NCI-H187 treated with DMSO at 0.1 percent for 48 hours (cell line): Measurements from ENCODE around the gene GADD45G.
A peak's percentile ranks its signal among the peaks of the same experiment; 100 is the strongest.

Experiments used
- DNase-seq: peaks from one replicate; lab custom pipeline; 2025; lab: John Stamatoyannopoulos, UW

GADD45G gene

DNA sequence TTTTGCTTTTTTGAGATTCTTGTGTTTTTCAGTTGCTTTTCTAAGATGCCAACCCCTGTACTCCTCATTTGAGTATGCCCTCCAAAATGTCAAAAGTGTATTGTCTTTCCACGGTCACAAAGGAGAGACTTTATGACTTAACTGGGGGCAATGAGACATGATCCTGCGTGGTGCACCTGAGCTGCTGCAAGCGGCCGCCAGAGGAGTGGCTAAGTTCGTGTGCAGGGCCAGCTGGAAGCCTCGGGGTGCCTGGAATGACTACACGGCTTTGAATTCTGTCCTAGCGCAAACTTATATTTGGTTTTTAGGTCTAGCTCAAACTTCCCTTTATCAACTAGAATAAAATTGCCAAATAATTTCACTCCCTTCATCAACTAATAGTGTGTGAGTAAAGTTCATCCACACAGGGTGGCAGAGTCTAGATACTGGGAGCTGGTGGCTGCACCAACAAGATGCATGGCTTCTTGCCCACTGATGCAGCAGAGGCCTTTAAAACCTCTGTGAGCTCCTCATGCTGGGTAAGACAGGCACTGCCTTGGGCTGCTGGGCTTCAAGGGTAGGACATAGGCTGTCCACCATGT is 4.7 kb downstream of the GADD45G start:
- no peak for DNase-seq

- DNase-seq = no peak
Observed at GRCh38 chr9:89610391-89610925, 5.6 kb downstream of the GADD45G start.

GRCh38 chr9:89611425-89611824 is 6.6 kb downstream of the GADD45G start:
- DNase-seq = no peak

DNA sequence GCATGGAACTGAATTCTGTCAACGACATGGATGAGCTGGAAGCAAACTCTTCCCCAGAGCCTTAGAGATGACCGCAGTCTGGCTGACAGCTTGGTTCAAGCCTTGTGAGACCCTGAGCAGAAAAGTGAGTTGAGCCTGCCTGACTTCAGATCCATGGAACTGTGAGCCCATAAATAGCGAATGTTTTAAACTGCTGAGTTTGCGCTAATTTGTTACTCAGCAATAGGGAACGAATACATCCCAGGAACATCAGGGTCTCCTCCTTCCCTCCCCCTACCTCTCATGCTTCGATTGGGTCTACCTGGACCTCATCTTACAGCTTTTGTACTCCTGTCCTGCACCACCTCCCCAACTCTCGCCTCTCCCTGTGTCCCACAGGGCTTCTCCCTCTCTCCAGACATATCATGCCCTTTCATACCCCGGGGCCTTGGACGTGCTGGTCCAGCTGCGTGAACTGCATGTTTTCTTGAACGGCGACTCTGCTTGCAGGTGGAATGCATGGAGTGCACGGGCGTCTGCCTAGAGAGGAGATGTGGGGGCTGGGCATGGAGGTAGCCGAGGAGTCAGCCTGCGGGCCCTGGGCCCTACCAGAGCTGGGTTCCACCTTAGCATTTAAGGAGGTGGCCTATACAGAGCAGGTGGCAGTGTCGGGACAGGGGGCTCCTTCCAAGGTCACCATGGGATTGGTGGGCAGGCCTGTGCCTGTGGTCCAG is 7.9 kb downstream of the GADD45G start:
- DNase-seq = no peak

GRCh38 chr9:89613912-89614892 is 9.4 kb downstream of the GADD45G start:
- no peak for DNase-seq

DNA sequence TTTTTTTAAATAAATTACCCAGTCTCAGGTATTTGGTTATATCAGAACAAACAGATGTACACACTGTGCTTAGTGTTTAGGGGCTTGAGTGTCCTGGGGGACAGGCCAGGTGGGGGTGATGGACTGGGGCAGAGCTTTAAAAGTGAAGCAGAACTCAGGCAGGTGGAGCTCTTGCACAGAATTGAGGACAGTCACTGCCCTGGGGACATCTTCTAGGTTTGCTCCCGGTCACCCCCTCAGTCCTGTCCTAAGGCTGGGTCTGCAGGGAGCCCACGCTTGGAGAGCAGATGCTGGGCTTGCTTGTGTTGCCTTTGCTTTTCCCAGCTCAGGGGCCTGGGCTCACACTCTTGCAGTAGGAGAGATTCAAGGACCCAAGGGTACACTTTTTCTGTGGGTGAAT is 10.8 kb downstream of the GADD45G start:
- DNase-seq = no peak

DNA sequence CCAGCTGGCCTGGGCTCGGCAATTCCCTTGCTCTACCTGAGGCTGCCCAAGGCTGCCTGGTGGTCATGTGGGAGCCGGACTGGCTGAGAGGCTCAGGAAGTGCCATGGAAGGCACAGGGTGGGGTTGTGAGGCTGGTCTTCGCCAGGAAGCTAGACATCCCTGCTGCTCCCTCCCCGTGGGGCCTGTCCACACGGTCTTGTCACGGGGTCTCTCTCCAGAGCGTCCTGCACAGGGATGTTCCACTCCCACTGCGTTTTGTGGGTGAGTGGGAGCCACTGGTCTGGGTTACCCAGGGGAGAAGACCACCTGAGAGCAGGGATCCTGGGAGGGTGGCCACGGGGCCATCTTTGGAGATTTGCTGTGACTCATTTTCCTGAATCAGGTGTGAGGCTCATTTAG is 11.6 kb downstream of the GADD45G start:
- no peak for DNase-seq

DNA sequence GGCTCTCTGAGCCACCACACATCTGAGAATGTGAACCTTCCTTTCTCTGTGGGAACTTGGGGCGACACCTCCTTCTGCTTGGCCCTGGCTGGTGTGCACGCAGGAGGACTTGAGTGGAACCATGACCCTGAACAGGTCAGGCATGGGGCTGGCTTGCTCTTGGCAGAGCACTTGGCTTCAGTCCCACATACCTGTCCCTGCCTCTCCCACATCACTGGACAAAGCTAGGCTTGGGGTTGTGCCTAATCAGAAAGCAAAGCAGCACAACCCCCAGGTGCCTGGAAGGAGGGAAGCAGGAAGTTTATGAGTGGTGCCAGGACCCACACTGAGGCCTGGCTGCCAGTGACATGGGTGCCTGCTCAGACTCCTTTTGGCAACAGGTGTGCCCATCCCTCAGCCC is 13.2 kb downstream of the GADD45G start:
- no peak for DNase-seq

DNA sequence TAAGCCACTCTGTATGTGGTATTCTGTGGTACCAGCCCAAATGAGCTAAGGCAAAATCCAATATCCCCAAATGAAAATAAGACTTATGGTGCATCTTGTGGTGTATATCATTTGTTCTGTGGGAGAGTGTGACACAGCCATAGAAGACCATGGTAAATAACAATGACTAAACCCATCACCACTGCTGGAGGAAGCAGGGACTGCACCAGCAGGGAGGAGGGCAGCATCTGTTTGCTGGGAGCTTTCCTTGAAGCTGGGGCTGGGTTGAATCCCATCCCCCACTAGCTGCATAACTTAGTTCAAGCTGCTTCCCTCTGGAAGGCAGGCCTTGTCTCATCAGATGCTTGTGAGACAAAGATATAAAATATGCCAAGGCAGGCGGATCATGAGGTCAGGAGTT is 14.2 kb downstream of the GADD45G start:
- DNase-seq = no peak

DNA sequence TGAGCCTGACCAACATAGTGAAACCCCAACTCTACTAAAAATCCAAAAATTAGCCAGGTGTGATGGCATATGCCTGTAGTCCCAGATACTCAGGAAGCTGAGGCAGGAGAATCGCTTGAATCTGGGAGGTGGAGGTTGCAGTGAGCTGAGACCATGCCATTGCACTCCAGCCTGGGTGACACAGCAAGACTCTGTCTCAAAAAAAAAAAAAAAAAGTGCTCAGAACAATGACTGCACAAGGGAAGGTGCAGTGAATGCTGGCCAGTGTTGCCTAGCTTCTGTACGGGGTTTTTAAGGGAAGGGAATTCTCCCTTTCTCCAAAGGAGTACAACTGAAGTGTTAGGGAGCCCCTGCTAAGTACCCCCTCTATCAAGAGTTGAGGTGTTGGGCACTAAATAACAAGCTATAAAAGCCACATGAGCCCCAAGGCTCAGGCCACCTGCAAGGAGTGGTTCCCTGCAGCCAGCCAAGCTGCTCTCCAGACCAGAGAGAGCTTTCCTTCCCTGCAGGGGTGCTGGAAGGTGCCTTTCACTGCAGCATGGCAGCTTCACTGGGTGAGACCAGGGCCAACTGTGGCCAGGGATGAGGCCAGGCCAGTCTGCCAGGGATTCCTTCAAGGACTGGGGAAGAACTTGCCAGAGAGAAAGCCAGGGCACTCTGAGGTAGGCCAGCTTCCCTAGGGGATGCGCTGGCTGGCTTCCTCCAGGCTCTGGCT is 14.8 kb downstream of the GADD45G start:
- no peak for DNase-seq

- DNase-seq = peak; percentile 55
Observed at GRCh38 chr9:89621031-89621430, 16.2 kb downstream of the GADD45G start.

DNA sequence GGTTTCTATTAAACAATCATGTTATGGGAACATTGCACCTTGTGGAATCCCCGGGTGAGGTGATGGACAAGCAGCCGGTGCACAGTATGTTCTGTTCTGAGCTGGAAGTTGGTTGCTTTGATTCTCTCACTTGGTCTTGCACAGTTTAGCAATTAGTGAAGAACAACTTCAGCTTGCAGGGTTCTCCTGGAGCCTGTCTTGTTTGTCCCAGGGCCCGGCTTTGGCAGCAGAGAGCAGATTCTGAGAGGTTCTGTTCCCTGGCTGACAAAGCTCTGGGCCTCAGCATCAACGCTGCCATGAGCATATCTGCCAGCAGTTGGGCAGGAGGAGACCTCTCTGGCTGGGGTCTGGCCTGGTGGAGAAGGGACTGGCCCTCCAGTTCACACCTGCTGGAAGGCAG is 16.9 kb downstream of the GADD45G start:
- DNase-seq = no peak

DNA sequence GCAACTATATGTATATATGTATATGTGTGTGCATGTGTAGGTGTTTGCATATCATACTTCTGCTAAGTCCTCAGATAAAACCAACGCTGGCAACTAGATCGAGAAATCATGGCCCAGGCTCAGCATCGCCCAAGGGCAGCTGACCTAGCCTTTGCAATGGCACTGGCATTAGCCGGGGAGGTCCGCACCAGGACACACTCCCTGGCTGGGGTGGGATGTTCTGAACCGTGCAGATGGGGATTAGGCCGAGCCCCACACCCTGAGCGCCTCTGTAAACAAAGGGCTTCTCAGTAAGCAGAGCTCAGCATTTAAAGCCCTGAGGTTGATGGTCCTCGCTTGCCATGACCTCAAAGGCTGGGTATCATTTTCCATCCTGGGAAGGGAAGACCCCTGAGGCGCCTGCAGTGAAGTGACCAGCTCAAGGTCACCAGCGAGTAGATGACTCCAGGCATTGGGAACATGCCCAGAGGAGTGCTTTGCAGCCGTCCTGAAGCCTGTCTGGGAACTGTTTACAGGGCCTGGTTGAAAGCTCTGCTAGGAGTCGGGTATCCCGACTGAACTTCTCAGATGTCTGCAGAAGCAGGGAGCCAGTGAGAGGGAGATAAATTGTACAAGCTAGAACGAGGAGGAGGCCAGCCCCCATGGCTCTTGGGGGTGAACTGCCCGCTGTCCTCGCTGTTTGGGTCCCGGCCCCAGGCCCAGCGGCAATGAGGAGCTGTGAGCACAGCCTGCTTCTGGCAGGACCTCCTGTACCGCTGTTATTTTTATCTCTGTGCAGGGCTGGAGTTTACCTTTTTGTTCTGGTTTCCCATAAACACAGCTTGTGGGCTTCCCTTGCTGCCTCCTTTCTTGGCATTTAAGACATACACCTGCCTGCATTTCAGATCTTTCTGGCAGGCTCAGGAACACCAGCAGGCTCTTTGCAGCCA is 18.4 kb downstream of the GADD45G start:
- DNase-seq = no peak

DNA sequence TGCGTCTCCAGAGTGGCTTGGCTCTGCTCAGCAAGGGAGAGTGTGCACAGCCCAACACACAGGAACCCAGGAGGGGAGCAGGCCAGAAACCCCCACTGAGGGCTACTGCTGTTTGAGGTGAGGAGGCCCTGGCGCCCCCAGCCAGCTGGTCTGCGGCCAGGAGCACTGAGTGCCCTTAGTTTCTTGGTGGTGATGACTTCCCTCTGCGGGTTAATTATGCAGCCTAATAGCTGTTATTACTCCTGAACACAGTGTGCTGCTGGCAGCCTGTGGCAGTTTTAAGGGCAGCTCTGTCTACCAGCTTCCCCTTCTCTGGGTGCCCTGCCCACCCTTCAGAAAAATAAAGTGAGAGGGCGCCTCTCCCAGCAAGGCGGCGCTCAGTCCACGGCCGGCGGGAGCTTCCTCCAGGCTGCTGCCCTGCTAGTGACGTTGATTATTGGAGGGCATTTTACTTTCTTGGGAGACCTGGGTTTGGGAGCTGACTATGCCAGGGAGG is 19.2 kb downstream of the GADD45G start:
- DNase-seq = no peak

GRCh38 chr9:89625721-89626687 is 21.2 kb downstream of the GADD45G start:
- DNase-seq = no peak

- no peak for DNase-seq
Observed at GRCh38 chr9:89626741-89627265, 22.0 kb downstream of the GADD45G start.

GRCh38 chr9:89628601-89629000 is 23.8 kb downstream of the GADD45G start:
- no peak for DNase-seq

DNA sequence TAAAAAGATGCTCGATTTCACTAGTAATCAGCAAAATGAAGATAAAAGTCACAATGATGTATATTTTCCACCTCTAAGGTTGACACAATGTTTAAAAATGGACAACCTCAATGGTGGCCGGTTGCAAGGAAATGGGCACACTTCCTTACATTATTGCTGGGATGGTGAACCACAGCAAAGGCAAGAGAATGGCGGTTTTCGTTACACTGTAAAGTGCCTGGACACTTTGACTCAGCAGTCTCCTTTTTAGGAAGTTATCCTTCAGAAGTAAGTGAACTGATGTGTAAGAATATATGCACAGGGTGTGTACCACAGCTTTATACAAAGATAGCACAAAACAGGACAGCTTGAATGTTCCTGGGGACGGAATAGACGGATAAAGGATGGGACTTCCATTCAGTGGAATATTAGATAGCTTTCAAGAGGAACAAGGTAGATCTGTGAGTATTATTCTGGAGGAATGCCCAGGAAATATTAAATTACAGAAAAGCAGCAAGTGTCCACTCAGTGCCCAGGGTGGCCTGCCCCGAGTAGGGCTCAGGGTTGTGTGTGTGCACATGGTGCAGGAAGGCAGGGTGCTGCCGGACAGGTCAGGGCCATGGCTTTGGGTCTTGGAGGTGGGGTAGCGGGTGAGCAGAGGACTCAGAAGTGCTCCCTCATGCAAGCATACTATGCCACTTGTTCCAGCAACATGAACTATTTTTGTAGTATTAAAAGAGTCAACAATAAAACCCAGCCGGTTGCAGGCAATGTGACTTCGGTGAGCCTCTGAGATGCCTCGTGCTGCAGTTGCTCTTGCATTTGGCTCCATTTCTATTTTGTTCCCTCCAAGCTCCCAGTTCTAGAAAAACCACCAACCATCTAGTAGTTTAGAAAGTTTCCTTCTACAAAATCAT is 24.5 kb downstream of the GADD45G start:
- DNase-seq = no peak
